Ishikawa (cell line): ENCODE data around the gene PHF5A.

Experiments used
- CEBPB ChIP-seq: IDR thresholded peaks from 2 replicates; pipeline ENCODE4 v1.6.1; 2012
- EGR1 ChIP-seq: IDR thresholded peaks from 2 replicates; pipeline ENCODE4 v1.6.1; 2012
- EP300 ChIP-seq: IDR thresholded peaks from 2 replicates; pipeline ENCODE4 v1.6.1; 2012; ENCODE audit warnings: borderline replicate concordance
- FOXM1 ChIP-seq: IDR thresholded peaks from 2 replicates; pipeline ENCODE4 v1.6.1; 2012; ENCODE audit warnings: low read depth, borderline replicate concordance
- MAX ChIP-seq: IDR thresholded peaks from 2 replicates; pipeline ENCODE4 v1.6.1; 2012
- NFIC ChIP-seq: IDR thresholded peaks from 2 replicates; pipeline ENCODE4 v1.6.1; 2012
- RAD21 ChIP-seq: IDR thresholded peaks from 2 replicates; pipeline ENCODE4 v1.6.1; 2012; ENCODE audit warnings: low read depth
- REST ChIP-seq: IDR thresholded peaks from 2 replicates; pipeline ENCODE4 v1.6.1; 2012; ENCODE audit warnings: low read depth, mild to moderate bottlenecking
- TCF12 ChIP-seq: IDR thresholded peaks from 2 replicates; pipeline ENCODE4 v1.6.1; 2012; ENCODE audit warnings: low read depth
- YY1 ChIP-seq: IDR thresholded peaks from 2 replicates; pipeline ENCODE4 v1.6.1; 2012; ENCODE audit warnings: low read depth

- TF ChIP-seq TCF12 (no peak), EGR1 (no peak), MAX (no peak), EP300 (no peak), RAD21 (no peak), YY1 (no peak), CEBPB (no peak), NFIC (no peak), REST (no peak), FOXM1 (no peak)
These were observed 10.0 kb upstream of the PHF5A start for GRCh38 chr22:41478473-41478872.
